ENCODE measurements around the gene PCGF1.

PCGF1 gene

DNA sequence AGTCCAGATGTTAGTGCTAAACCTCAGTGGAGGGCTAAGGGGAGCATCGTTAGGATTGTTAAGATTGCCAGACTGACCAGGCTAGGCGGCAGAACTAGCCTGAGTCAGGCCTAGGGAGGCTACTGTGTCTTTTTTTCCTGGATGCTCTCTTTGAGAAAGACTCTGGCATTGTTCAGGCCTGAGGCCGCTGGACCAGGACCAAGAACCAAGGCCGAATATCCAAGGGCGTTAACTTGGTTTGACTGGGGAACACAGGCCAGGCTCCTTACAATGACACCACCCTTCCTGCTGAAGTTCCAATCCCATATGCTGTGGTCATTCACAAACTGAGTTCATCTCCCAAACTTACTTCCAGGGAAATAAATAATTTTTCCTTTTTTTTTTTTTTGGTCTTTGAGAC lies 32.8 kb upstream of the PCGF1 start:
- no peak for FAIRE-seq
- DNase-seq (ENCODE audit: insufficient read length, low spot score), result no peak

DNA sequence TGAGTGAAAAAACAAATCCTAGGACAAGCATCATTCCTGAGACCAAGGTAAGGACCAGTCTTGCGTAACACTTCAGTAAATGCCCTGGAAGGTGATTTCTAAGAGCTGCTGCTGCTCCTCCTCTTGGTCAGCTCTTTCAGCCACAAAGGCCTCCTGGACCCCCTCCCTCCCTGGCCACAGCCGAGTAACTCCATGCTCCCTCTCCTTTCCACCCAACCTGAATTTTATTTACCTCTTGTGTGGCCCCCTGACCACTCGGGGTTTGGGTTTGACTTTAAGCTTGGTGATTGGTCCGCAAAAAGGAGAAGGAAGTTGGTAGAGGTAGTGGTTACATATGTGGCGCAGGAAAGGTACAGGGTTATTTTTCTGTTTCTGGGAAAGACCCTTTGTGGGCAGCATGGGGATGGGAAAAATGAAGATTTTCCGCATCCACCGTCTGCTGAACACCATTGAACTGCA lies 31.4 kb upstream of the PCGF1 start:
- FAIRE-seq, result peak; percentile 23
- TF ChIP-seq POLR2A (IDR thresholded peaks at IDR 0.05; ENCODE audit: low read depth, low read length) (no peak), SPI1 (IDR thresholded peaks at IDR 0.05; ENCODE audit: low read depth, low read length) (peak; percentile 45; the same call in 1 of the 2 replicates), POLR2AphosphoS5 (IDR thresholded peaks at IDR 0.05; ENCODE audit: low read depth, low read length) (no peak)
- no peak for DNase-seq (ENCODE audit: insufficient read length, low spot score)

More for the DNA sequence above, 32.8 kb upstream of the PCGF1 start:
- TF ChIP-seq PAX5 (IDR thresholded peaks at IDR 0.05; ENCODE audit: insufficient read depth, low read length, severe bottlenecking) (no peak), TAF1 (IDR thresholded peaks at IDR 0.05; ENCODE audit: low read depth, low read length) (no peak), POLR2AphosphoS5 (IDR thresholded peaks at IDR 0.05; ENCODE audit: low read depth, low read length) (no peak)

DNA sequence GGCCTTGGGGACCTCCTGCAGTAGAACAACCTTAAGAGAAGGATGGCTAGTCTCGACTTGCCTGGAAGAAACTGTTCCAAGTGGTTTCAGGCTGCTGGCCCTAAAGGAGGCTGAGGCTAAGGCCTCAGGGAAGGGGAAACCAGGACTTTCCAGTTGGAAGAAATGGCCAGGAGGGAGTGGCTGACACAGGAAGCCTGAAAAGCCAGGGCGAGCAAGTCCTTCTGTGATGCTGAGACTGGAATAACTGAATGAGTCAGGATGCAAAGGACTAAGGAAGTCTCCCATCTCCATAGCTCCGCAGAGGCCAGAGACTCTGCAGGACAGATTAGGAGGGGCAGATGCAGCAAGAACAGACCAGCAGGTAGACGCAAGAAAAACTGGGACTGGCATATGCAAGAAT lies 29.6 kb upstream of the PCGF1 start:
- DNase-seq (ENCODE audit: insufficient read length, low spot score), result no peak
- TF ChIP-seq SPI1 (IDR thresholded peaks at IDR 0.05; ENCODE audit: low read depth, low read length) (no peak), POLR2A (IDR thresholded peaks at IDR 0.05; ENCODE audit: low read depth, low read length) (no peak), POU2F2 (IDR thresholded peaks at IDR 0.05; ENCODE audit: low read depth, low read length) (no peak), TAF1 (IDR thresholded peaks at IDR 0.05; ENCODE audit: low read depth, low read length) (no peak), POLR2AphosphoS5 (IDR thresholded peaks at IDR 0.05; ENCODE audit: low read depth, low read length) (no peak), PAX5 (IDR thresholded peaks at IDR 0.05; ENCODE audit: insufficient read depth, low read length, severe bottlenecking) (no peak)
- FAIRE-seq, result no peak

DNA sequence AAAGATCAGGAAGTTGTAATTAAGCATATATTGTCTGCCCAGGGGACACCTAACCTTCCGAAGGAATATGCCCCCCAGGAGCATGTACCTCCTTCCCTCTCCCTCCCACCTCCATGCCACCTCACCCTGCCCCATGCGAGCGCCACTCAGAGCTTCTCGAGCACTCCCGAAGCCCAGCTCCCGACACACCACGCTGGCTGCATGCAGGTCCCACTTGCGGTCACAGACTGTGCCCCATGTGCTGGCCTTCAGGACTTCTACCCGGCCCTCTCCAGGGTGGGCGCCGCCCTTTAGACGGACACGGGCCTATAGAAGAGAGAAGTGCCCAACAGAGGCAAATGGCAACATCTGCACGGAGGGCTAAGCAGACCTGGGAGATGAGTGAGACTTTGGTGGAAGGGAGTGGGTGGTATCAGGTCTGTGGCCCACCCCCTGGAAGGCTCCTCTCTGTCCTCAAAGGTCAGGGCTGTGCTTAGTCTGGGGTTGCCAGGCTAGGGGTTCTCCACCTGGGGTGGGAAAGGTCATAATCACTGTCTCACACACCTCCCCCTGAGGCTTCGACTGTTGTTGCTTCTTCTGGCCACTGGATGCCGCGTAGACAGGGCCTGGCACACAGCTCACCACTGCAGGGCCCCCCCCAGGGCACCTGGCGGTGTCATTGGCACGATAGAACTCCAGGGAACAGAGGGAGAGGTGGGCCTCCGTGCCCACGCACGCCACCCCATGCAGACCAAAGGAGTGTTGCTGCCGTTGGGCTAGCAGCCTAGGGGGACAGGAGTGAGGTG lies 28.9 kb upstream of the PCGF1 start:
- TF ChIP-seq TAF1 (IDR thresholded peaks at IDR 0.05; ENCODE audit: low read depth, low read length) (no peak), PAX5 (IDR thresholded peaks at IDR 0.05; ENCODE audit: insufficient read depth, low read length, severe bottlenecking) (no peak), POLR2A (IDR thresholded peaks at IDR 0.05; ENCODE audit: low read depth, low read length) (no peak), POLR2AphosphoS5 (IDR thresholded peaks at IDR 0.05; ENCODE audit: low read depth, low read length) (no peak; the same call in 1 of the 2 replicates), SPI1 (IDR thresholded peaks at IDR 0.05; ENCODE audit: low read depth, low read length) (no peak), POU2F2 (IDR thresholded peaks at IDR 0.05; ENCODE audit: low read depth, low read length) (no peak)
- FAIRE-seq (no peak), DNase-seq (ENCODE audit: insufficient read length, low spot score) (no peak)

DNA sequence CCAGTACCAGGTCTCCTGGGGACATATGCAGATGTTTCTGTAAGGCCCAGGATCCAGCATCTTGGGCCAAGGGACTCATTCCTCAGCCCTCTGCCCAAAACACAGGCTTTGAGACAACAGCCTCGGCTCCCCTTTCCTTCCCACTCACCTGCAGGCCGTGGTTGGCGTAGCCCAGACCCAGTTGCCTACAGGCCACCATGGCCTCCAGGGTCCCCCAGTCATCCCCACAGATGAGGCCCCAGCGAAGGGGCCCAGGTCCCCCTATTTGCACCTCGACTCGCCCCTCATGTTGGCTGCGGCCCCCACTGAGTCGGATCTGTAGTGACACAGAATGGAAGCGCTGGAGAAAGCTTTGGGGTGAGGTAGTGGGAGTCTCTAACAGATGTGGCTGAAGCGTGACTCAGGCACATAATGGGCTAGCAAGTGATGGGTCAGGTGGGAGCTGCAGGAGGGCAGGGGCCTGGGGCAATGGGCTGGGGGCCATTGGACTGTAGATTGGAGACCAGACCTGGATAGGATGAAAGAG lies 28.0 kb upstream of the PCGF1 start:
- no peak for DNase-seq (ENCODE audit: insufficient read length, low spot score)
- TF ChIP-seq POLR2A (IDR thresholded peaks at IDR 0.05; ENCODE audit: low read depth, low read length) (no peak), TAF1 (IDR thresholded peaks at IDR 0.05; ENCODE audit: low read depth, low read length) (no peak), PAX5 (IDR thresholded peaks at IDR 0.05; ENCODE audit: insufficient read depth, low read length, severe bottlenecking) (no peak), POLR2AphosphoS5 (IDR thresholded peaks at IDR 0.05; ENCODE audit: low read depth, low read length) (no peak), POU2F2 (IDR thresholded peaks at IDR 0.05; ENCODE audit: low read depth, low read length) (no peak), SPI1 (IDR thresholded peaks at IDR 0.05; ENCODE audit: low read depth, low read length) (no peak)
- FAIRE-seq, result no peak

DNA sequence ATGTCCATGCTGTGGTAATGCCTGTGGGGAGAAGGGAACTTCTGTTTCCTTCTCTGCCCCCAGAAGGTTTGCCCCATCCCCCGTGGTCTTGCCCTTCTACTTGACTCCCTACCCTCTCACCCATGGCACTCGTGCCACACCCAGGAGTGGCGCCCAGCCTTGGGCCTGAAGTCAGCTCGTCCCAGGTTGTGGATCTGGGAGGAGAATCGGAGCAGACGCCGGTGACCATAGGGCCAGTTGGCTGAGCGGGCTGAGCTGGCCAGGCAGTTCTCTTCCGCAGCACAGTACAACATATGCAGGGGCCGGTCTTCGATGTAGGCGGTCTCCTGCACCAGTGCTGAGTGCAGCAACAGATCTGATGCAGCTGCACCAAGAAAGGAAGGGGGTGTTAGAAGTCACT lies 26.9 kb upstream of the PCGF1 start:
- FAIRE-seq, result no peak
- no peak for TF ChIP-seq PAX5 (IDR thresholded peaks at IDR 0.05; ENCODE audit: insufficient read depth, low read length, severe bottlenecking)
- no peak for DNase-seq (ENCODE audit: insufficient read length, low spot score)

DNA sequence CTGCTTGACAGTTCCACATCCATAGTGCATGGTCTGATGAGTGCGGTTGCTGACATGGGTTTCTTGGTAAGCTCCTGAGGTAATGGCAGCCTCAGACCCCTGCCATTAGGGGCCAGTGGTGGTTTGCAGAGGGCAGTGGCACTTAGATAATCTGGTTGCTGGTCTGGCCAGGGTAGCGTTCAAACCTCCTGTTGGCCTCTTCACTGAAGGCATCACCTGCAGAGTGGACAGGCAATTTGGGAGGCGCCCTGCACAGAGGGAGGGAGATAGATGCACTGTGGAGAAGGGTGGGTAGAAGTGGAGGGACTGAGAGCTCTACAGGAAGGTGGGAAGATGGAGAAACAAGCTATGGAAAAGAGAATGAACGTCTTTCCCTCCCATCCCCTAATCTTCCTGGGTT lies 26.0 kb upstream of the PCGF1 start:
- DNase-seq (ENCODE audit: insufficient read length, low spot score), result no peak
- TF ChIP-seq POLR2A (IDR thresholded peaks at IDR 0.05; ENCODE audit: low read depth, low read length) (peak; percentile 23; the same call in 1 of the 2 replicates), POLR2AphosphoS5 (IDR thresholded peaks at IDR 0.05; ENCODE audit: low read depth, low read length) (no peak; the same call in 1 of the 2 replicates), POU2F2 (IDR thresholded peaks at IDR 0.05; ENCODE audit: low read depth, low read length) (no peak), PAX5 (IDR thresholded peaks at IDR 0.05; ENCODE audit: insufficient read depth, low read length, severe bottlenecking) (no peak)
- FAIRE-seq, result no peak

DNA sequence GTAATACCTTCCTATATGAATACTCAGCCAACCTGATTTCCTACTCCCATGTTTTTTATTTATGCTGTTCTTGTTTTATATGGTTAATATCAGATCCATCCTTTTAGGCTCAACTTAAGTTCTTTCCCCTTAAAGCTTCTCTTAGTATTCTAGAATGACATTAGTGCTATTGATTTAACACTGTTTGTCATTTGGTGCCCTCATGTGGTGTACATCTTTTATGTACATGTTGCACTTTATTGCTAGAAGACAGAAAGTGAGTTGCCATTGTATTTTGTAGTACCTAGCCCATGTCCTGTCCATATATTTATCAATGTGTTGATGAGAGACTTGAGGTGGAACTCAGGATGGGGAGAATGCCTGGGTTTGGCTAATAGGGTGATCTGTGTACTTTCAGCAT lies 24.7 kb upstream of the PCGF1 start:
- TF ChIP-seq POLR2A (IDR thresholded peaks at IDR 0.05; ENCODE audit: low read depth, low read length), result no peak
- TF ChIP-seq SPI1 (IDR thresholded peaks at IDR 0.05; ENCODE audit: low read depth, low read length), result no peak
- TF ChIP-seq TAF1 (IDR thresholded peaks at IDR 0.05; ENCODE audit: low read depth, low read length), result no peak
- TF ChIP-seq POU2F2 (IDR thresholded peaks at IDR 0.05; ENCODE audit: low read depth, low read length), result no peak
- no peak for TF ChIP-seq POLR2AphosphoS5 (IDR thresholded peaks at IDR 0.05; ENCODE audit: low read depth, low read length)
- TF ChIP-seq PAX5 (IDR thresholded peaks at IDR 0.05; ENCODE audit: insufficient read depth, low read length, severe bottlenecking), result no peak
- no peak for FAIRE-seq
- DNase-seq (ENCODE audit: insufficient read length, low spot score), result no peak

DNA sequence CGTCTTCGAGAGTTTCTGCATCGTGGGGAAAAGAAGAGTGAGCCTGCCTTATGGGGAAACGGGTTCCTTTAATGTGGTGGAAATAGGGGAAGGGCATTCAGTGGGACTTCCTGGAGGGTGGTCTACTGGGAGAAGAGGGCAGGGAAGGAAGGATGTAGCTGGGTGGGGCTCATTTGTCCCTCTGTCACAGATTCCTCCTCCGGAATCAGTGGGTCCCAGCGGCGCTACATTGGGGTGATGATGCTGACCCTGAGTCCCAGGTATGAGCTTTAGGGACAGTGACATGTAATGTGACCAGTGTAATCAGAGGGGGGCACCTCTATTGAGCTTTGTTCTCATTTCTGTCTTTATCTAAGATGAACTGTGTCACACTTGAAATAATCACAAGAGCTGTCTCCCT lies 24.2 kb upstream of the PCGF1 start:
- TF ChIP-seq POLR2AphosphoS5 (IDR thresholded peaks at IDR 0.05; ENCODE audit: low read depth, low read length) (no peak), POU2F2 (IDR thresholded peaks at IDR 0.05; ENCODE audit: low read depth, low read length) (no peak), TAF1 (IDR thresholded peaks at IDR 0.05; ENCODE audit: low read depth, low read length) (no peak), POLR2A (IDR thresholded peaks at IDR 0.05; ENCODE audit: low read depth, low read length) (no peak), SPI1 (IDR thresholded peaks at IDR 0.05; ENCODE audit: low read depth, low read length) (no peak), PAX5 (IDR thresholded peaks at IDR 0.05; ENCODE audit: insufficient read depth, low read length, severe bottlenecking) (no peak)
- FAIRE-seq, result no peak
- DNase-seq (ENCODE audit: insufficient read length, low spot score), result no peak
